Ascending aorta (tissue), 2 donors: Measurements from ENCODE around the gene HAUS7. TPM values are rescaled to one million over a fixed set of nuclear protein-coding genes. Genes with fewer than 3 reads are reported as not detected.

Experiments used
- DNase-seq, 2 donors: peaks; one replicate each; pipeline ENCODE4 v3.0.0-alpha.2; 2019; ENCODE audit warnings: low spot score in 2 of 2
- H3K27ac ChIP-seq, 2 donors: fragments of 200-600 bp; sonication (generic); one replicate each; pipeline ENCODE4 v1.5.1; 2016 to 2017; ENCODE audit warnings: mild to moderate bottlenecking in 1 of 2
- H3K27me3 ChIP-seq: fragments of 200-600 bp; sonication (generic); one replicate; pipeline ENCODE4 v1.5.1; 2017
- H3K36me3 ChIP-seq, 2 donors: fragments of 200-600 bp; sonication (generic); one replicate each; pipeline ENCODE4 v1.5.1; 2016
- H3K4me1 ChIP-seq, 2 donors: fragments of 200-600 bp; sonication (generic); one replicate each; pipeline ENCODE4 v1.5.1; 2016 to 2017; ENCODE audit warnings: mild to moderate bottlenecking in 1 of 2
- H3K4me3 ChIP-seq, 2 donors: fragments of 200-600 bp; sonication (generic); one replicate each; pipeline ENCODE4 v1.5.1; 2016 to 2017; ENCODE audit warnings: mild to moderate bottlenecking in 1 of 2
- H3K9me3 ChIP-seq, 2 donors: fragments of 200-600 bp; sonication (generic); one replicate each; pipeline ENCODE4 v1.5.1; 2016
- CTCF ChIP-seq, 3 experiments: fragments of 200-600 bp in 2 of 3; fragments of 450-650 bp in 1 of 3; sonication (generic) in 2 of 3; IDR thresholded peaks; one replicate each; pipeline ENCODE4 v1.5.1; 2016 to 2019; ENCODE audit warnings: antibody characterized with exemption in 3 of 3, mild to moderate bottlenecking in 1 of 3, moderate library complexity in 1 of 3
- intact Hi-C: fragments of 100-400 bp; cut with DNase I; formaldehyde crosslinking; loops from one replicate; pipeline ENCODE4 v1.15.1; 2023
- total RNA-seq: library from RNA; depleted of rRNA; stranded (reverse); fragments of >200 nt; gene quantifications from one replicate; pipeline ENCODE4 v1.1.0, GENCODE V29; 2016

HAUS7 gene
- total RNA-seq, 1 donor from 2014 or later = 22.5 TPM

GRCh38 chrX:153499341-153499740 is 29.0 kb upstream of the HAUS7 start:
- intact Hi-C loops = no loop called here
- no peak for TF ChIP-seq CTCF (IDR thresholded peaks at IDR 0.05)
- H3K36me3 ChIP-seq = peaks cover 0 to 2% of the 10 kb centered on the region in 2 donors
- DNase-seq = no peak
- H3K27ac ChIP-seq = peak overlapping the region; percentile 42 to 53
- no peaks in the 10 kb centered on the region for H3K27me3 ChIP-seq
- peak overlapping the region in 1 of 2 donors; percentile 59 for H3K4me3 ChIP-seq
- H3K9me3 ChIP-seq = no peaks in the 10 kb centered on the region
- H3K4me1 ChIP-seq = peaks cover 13 to 25% of the 10 kb centered on the region in 2 donors

- peak overlapping the region; percentile 30 to 59 for H3K4me3 ChIP-seq
- no peaks in the 10 kb centered on the region for H3K9me3 ChIP-seq
- TF ChIP-seq CTCF (IDR thresholded peaks at IDR 0.05) = no peak
- intact Hi-C loops = no loop called here
- H3K4me1 ChIP-seq = peaks cover 18 to 28% of the 10 kb centered on the region in 2 donors
- H3K27ac ChIP-seq = peak overlapping the region; percentile 53 to 76
- no peaks in the 10 kb centered on the region for H3K36me3 ChIP-seq
- no peak for DNase-seq
- no peaks in the 10 kb centered on the region for H3K27me3 ChIP-seq
Measured at GRCh38 chrX:153498453-153498852, 28.1 kb upstream of the HAUS7 start.

GRCh38 chrX:153496590-153496959 is 26.2 kb upstream of the HAUS7 start:
- H3K36me3 ChIP-seq = no peaks in the 10 kb centered on the region
- H3K9me3 ChIP-seq = no peaks in the 10 kb centered on the region
- H3K27ac ChIP-seq = peak overlapping the region; percentile 76 to 87
- H3K4me1 ChIP-seq = peaks cover 12 to 17% of the 10 kb centered on the region in 2 donors
- intact Hi-C loops = no loop called here
- DNase-seq = no peak
- H3K27me3 ChIP-seq = no peaks in the 10 kb centered on the region
- TF ChIP-seq CTCF (IDR thresholded peaks at IDR 0.05) = no peak
- H3K4me3 ChIP-seq = peak overlapping the region; percentile 48 to 75

- H3K4me3 ChIP-seq = peak overlapping the region; percentile 48 to 75
- no peak for TF ChIP-seq CTCF (IDR thresholded peaks at IDR 0.05)
- H3K36me3 ChIP-seq = no peaks in the 10 kb centered on the region
- intact Hi-C loops = loop anchor here (1.0 kb wide), 1 partner anchor 25 kb away; no protein-coding TSS in a partner anchor
- H3K27ac ChIP-seq = peak overlapping the region; percentile 76 to 87
- no peak for DNase-seq
- H3K27me3 ChIP-seq = no peaks in the 10 kb centered on the region
- H3K4me1 ChIP-seq = peaks cover 14 to 20% of the 10 kb centered on the region in 2 donors
- H3K9me3 ChIP-seq = no peaks in the 10 kb centered on the region
Measured at GRCh38 chrX:153495903-153496589, 25.7 kb upstream of the HAUS7 start.

- peaks cover 14 to 22% of the 10 kb centered on the region in 2 donors for H3K4me1 ChIP-seq
- H3K9me3 ChIP-seq = no peaks in the 10 kb centered on the region
- no peaks in the 10 kb centered on the region for H3K36me3 ChIP-seq
- no peak for TF ChIP-seq CTCF (IDR thresholded peaks at IDR 0.05)
- H3K27ac ChIP-seq = peak overlapping the region; percentile 76 to 87
- intact Hi-C loops = loop anchor here (1.0 kb wide), 1 partner anchor 24 kb away; no protein-coding TSS in a partner anchor
- peak overlapping the region; percentile 48 to 75 for H3K4me3 ChIP-seq
- DNase-seq = peak in 1 of 2 donors; percentile 77
- no peaks in the 10 kb centered on the region for H3K27me3 ChIP-seq
Measured at GRCh38 chrX:153495362-153495751, 25.0 kb upstream of the HAUS7 start.
